HepG2 (cell line): ENCODE results near the gene SP1. TPM values are rescaled to one million over a fixed set of nuclear protein-coding genes. Genes with fewer than 3 reads are reported as not detected.

Source experiments
- ARNT ChIP-seq: fragments of 450-650 bp; IDR thresholded peaks from 2 replicates; pipeline ENCODE4 v1.6.1; 2017
- ARNTL ChIP-seq: sonication (generic); formaldehyde crosslinking; IDR thresholded peaks from 2 replicates; pipeline ENCODE4 v1.4.0; 2020; ENCODE audit warnings: mild to moderate bottlenecking, missing genetic modification reagents
- EEA1 ChIP-seq: sonication (generic); formaldehyde crosslinking; IDR thresholded peaks from 2 replicates; pipeline ENCODE4 v1.5.1; 2020; ENCODE audit warnings: mild to moderate bottlenecking, missing genetic modification reagents, borderline replicate concordance
- ELF3 ChIP-seq: IDR thresholded peaks from 2 replicates; pipeline ENCODE4 v1.6.1; 2016; ENCODE audit warnings: missing genetic modification reagents, missing compliant biosample characterization
- GATA4 ChIP-seq: sonication (generic); IDR thresholded peaks from 2 replicates; pipeline ENCODE4 v1.6.1; 2016; ENCODE audit warnings: antibody characterized with exemption, low read depth, borderline replicate concordance
- MTF2 ChIP-seq: sonication (generic); formaldehyde crosslinking; IDR thresholded peaks from 2 replicates; pipeline ENCODE4 v1.5.0; 2020; ENCODE audit warnings: missing genetic modification reagents, borderline replicate concordance
- MXD1 ChIP-seq: sonication (generic); formaldehyde crosslinking; IDR thresholded peaks from 2 replicates; pipeline ENCODE4 v1.4.0; 2020; ENCODE audit warnings: mild to moderate bottlenecking, missing genetic modification reagents
- NPAS2 ChIP-seq: sonication (generic); formaldehyde crosslinking; IDR thresholded peaks from 2 replicates; pipeline ENCODE4 v1.8.0; 2022; ENCODE audit warnings: mild to moderate bottlenecking, missing genetic modification reagents, borderline replicate concordance
- PAXIP1 ChIP-seq: sonication (generic); formaldehyde crosslinking; conservative IDR thresholded peaks from 2 replicates; pipeline ENCODE4 v1.4.0; 2020; ENCODE audit warnings: mild to moderate bottlenecking, missing genetic modification reagents, moderate library complexity
- SRSF1 ChIP-seq: fragments of 200-400 bp; formaldehyde crosslinking; optimal IDR thresholded peaks from 2 replicates; pipeline ENCODE3; 2017; ENCODE audit warnings: mild to moderate bottlenecking, low read depth, low read length, moderate library complexity
- USF2 ChIP-seq, 2 experiments: sonication (generic) in 1 of 2; formaldehyde crosslinking in 1 of 2; IDR thresholded peaks; 2 replicates each; pipeline versions ENCODE4 v1.5.1 to v1.6.1; 2011 to 2020; ENCODE audit warnings: borderline replicate concordance in 1 of 2, low read depth in 1 of 2, low read length in 1 of 2, mild to moderate bottlenecking in 1 of 2, missing genetic modification reagents in 1 of 2, moderate library complexity in 1 of 2
- ZFP41 ChIP-seq: sonication (generic); formaldehyde crosslinking; IDR thresholded peaks from 2 replicates; pipeline ENCODE4 v1.4.0; 2020; ENCODE audit warnings: mild to moderate bottlenecking, missing genetic modification reagents, borderline replicate concordance
- ZNF280B ChIP-seq: sonication (generic); formaldehyde crosslinking; IDR thresholded peaks from 2 replicates; pipeline ENCODE4 v1.5.0; 2020; ENCODE audit warnings: missing genetic modification reagents, mild to moderate bottlenecking, borderline replicate concordance
- ZNF280D ChIP-seq: sonication (generic); formaldehyde crosslinking; IDR thresholded peaks from 2 replicates; pipeline ENCODE4 v1.5.1; 2020; ENCODE audit warnings: mild to moderate bottlenecking, missing genetic modification reagents
- ZNF367 ChIP-seq: sonication (generic); formaldehyde crosslinking; IDR thresholded peaks from 2 replicates; pipeline ENCODE4 v1.4.0; 2020; ENCODE audit warnings: missing genetic modification reagents, borderline replicate concordance
- ZNF577 ChIP-seq: sonication (generic); formaldehyde crosslinking; IDR thresholded peaks from 2 replicates; pipeline ENCODE4 v1.4.0; 2020; ENCODE audit warnings: mild to moderate bottlenecking, low read depth, missing genetic modification reagents, borderline replicate concordance
- ZNF878 ChIP-seq: sonication (generic); formaldehyde crosslinking; IDR thresholded peaks from 2 replicates; pipeline ENCODE4 v1.8.1; 2023; ENCODE audit warnings: mild to moderate bottlenecking, missing genetic modification reagents, moderate library complexity
- polyA plus RNA-seq, 8 experiments: library from polyadenylated mRNA; depleted of rRNA in 3 of 8; stranded (reverse) in 7 of 8; unstranded in 1 of 8; fragments of >200 nt; fragmentation: Illumina TruSeq in 4 of 8; extraction: Trizol in 4 of 8; gene quantifications; 2 replicates each; pipeline versions ENCODE4 v1.2.1 to v1.2.3, GENCODE V29; 2011 to 2016; ENCODE audit warnings: low read depth in 4 of 8, missing spikeins in 1 of 8, mixed read lengths in 1 of 8; ENCODE audit not compliant: insufficient read depth in 1 of 8
- total RNA-seq, 5 experiments: library from RNA; depleted of rRNA; stranded (reverse); fragments of >200 nt; fragmentation: Illumina TruSeq; extraction: Trizol; gene quantifications; 2 replicates each; pipeline ENCODE4 v1.2.3, GENCODE V29; 2016; ENCODE audit warnings: low read depth in 1 of 5

The SP1 gene
- total and polyA plus RNA-seq, 2 of the 13 experiments (the other 11 are each of a cell fraction or from before 2014, with no cell fraction given) = 26.5 to 27.5 TPM

- peak; percentile 40 for TF ChIP-seq PAXIP1 (CRISPR knock-in tag)
- TF ChIP-seq NPAS2 = no peak
- TF ChIP-seq ARNT = no peak
- no peak for TF ChIP-seq MTF2 (CRISPR knock-in tag)
- no peak for TF ChIP-seq ZFP41 (CRISPR knock-in tag)
- no peak for TF ChIP-seq MXD1 (CRISPR knock-in tag)
- TF ChIP-seq SRSF1 = no peak
- no peak for TF ChIP-seq ZNF367 (CRISPR knock-in tag)
- no peak; the same call in 1 of the 2 replicates for TF ChIP-seq ZNF280D (CRISPR knock-in tag)
- TF ChIP-seq GATA4 = peak; percentile 60; the same call in 1 of the 2 replicates
- TF ChIP-seq ARNTL = no peak
- TF ChIP-seq EEA1 (CRISPR knock-in tag) = no peak
- no peak for TF ChIP-seq USF2 (IDR thresholded peaks at IDR 0.05; ENCODE audit: low read depth, low read length)
- TF ChIP-seq USF2 (CRISPR knock-in tag; IDR thresholded peaks at IDR 0.05; ENCODE audit: borderline replicate concordance) = 0 out of 2 replicates have a peak, but pooled peaks have one; percentile 23
- TF ChIP-seq ZNF878 (CRISPR knock-in tag) = peak; percentile 42; the same call in 1 of the 2 replicates
- TF ChIP-seq ELF3 (CRISPR knock-in tag) = peak; percentile 71
- TF ChIP-seq ZNF280B (CRISPR knock-in tag) = no peak
- no peak for TF ChIP-seq ZNF577 (CRISPR knock-in tag)
Measured at GRCh38 chr12:53441040-53441833, 61.3 kb downstream of the SP1 start, which contains the start of gene PRR13 (continued).
